Endometrium (tissue), 2 donors: Measurements from ENCODE around the gene DYNLRB1.

Experiments
- FAIRE-seq: peaks from 2 replicates; lab custom pipeline; 2012; peaks lifted over from hg19 to GRCh38; lab: Jason Lieb, UNC
- donor health status: control.
- donor health status: control.

Gene DYNLRB1

DNA sequence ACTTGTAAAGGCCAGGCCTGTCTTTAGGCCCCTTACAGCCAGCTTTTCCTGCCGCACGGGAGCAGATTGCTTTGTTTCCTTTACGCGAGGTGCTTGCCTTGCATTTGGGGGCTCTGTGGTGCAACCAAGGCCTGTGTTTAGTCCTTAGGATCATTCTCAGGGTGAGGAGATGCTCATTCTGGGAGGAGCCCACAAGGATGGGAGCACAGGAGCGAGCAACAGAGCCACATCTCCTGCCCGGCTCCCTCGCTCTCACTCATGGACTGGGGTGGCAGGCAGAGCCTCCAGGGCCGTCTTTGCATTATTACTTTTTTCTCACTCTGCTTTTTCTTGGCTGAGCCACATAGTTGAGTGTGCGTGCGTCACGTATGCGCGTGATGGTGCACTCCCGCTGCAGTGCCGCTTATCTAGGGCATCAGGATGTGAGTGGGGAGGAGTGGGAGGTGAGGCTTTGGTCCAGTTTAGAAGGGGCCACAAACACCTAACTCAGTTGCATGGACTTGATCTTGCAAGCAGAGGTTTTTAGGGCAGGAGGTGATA, 19.1 kb downstream of the DYNLRB1 start:
- FAIRE-seq, result no peak

DNA sequence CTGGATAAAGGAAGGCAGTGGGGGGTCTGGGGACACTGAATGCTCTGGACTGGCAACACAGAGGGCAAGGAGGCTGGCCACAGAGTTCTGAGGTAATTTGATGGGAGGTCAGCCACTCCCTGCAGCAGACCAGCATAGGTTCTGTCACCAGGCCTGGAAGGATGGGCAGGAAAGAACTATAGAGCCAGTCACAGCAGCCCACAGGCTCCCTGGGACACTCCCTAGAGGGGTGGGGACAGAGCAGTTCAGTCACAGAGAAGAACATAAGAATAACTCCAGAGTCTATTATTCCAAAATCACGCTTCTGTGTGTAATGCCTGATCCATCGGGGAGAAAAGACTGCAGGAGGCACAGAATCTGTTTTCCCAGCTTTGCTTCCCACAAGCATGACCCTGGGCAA, 19.6 kb downstream of the DYNLRB1 start:
- no peak for FAIRE-seq

DNA sequence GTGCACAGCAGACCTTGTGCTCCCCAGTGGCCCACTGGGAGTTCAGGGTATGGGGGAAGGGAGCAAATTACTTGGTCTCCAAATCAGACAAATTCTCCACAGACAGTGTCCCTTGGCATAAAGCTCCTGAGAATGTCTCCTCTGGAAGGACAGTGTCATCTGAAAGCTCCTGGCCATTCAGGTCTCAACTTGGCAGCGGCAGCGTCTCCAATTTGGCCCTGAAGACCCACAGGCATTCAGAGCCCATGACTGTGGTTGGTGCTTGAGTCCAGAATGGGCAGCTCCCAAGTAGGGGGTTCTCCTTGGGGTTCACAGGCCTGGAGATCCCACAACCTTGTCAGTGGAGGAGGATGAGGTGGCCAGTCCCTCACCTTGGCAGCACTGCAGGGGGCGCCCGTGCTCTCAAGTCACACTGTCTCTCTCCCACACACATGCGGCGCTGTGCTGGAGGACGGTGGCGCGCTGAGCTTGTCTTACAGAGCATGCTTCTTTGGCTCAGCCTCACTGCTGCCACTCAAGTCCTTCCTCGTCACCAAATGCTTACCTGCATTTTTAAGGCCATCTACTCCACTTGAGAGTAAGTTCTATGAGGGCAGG, 20.7 kb downstream of the DYNLRB1 start:
- FAIRE-seq, result no peak

DNA sequence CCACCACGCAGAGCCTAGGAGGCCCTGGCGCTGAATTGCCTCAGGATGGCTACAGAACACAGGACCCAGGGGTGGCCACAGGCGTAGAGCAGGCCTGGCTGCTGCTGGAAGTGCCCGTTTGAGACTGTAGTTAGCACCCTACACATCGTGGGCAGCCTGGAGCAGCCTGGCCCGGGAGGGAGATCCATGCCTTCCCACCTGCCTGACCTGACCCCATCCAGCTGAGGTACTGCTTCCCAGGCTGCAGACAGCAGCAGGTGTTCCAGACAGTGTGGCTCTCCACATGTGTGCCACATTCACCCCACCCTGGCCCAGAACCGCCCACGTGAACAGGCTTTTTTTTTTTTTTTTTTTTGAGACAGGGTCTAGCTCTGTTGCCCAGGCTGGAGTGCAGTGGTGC, 21.4 kb downstream of the DYNLRB1 start:
- no peak for FAIRE-seq

DNA sequence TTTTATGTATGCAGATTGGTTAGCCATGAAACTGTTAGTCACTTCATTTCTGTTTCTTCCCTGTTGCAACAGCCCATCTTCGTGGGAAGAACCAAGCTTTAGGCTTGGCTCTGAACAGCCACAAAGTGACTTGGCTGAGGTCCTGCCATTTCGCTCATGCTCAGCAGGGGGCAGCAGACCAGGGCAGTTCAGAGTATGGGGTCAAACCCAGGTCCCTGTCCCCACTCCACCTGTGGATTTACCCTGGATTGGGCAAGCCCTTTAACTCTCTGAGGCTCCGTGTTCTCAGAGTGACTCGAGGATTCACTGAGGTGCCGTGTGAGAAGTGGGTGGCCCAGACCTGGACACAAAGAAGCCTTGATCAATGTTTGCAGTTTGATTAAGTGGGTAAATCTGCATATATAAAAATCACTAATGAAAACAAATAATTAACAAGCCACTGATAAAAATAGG, 22.5 kb downstream of the DYNLRB1 start:
- no peak for FAIRE-seq

DNA sequence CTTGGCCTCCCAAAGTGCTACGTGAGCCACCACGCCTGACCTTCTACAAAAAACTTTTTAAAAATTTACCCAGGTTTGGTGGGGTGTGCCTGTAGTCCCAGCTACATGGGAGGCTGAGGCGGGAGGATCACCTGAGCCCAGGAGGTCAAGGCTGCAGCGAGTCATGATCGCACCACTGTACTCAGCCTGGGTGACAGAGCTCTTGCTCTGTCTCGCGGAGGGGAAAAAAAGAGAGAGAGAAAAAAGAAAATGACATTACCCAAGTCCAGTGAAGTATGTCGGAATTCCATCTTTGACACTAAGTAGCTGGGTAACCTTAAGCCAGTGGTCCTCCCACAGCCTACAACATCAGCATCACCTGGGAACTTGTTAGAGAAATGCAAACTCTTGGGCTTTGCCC, 23.5 kb downstream of the DYNLRB1 start:
- no peak for FAIRE-seq

DNA sequence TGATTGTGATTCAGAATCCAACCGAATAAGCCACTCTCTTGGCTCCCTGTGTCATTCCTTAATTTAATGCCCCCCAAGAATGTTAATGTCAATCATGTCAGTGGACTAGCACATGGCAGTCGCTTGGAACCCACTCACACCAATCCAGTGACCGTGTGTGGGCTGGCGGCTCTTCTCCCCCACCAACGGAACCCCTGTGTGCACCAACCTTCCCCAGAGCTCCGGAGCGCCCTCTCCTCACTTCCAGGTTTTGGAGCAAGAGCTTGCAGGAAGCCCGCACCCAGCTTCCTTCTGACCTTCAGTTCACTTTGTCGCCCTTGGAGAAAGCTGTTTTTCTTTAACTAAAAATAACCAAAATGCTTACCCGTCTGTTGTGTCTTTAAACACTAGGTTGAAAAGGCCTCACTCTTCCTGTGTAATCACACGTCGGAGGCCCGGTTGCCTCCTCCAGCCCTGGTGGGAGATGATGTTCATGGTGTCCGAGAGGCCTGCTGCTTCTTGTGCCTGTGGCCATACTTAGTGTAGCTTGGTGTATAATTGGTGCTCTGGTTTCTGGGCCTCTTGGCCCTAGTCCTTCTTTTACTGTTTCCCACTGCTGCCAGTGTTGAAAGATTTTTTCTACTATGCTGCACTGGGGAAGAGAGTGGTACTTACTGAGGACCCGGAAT, 24.5 kb downstream of the DYNLRB1 start:
- no peak for FAIRE-seq

DNA sequence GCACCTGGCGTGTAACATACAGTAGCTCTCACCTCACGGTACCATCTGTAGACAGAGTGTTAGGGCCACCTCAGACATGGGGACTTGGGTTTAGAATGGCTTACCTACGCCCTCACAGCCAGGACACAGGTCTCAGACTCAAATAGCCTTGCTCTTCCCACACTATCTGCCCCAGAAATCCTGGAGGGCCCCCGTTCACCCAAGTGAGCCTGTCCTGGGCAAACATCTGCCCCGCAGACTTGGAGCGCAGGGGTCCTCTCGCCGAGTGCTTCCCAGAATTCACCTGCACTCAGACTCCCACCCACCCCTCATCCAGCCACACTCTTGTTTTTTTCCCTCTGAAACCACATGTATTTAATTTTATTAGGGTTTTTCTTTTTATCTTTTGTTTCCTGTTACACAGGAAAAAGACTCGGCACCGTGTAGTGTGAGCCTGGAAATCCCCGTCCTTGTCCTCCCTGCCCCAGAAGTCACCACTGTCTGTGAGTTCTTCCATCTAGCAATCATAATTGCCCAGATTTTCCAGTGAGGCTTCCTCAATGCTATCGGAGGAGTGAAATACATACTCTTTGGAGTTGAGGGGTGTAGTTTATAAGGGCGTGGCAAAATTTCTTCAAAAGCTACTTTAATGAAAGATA, 25.2 kb downstream of the DYNLRB1 start:
- no peak for FAIRE-seq

DNA sequence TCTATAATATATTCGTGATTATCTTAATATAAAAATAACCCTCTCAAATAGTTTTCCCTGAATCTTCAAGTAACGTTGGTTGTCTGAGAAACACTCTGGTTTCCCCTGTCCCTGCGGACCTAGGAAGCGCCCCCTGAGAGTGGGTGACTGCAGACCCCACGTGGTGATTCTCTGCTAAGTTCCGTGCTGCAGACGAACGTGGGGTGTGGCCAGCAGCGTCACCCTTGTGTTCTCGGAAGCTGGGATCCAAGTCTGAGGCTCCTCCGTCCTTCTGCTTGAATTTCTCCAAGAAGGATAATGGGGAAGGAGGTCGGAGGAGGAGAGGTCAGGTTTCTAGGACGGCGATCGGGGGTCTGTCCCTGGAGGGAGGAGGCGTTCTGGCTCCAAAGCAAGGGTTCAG, 25.7 kb downstream of the DYNLRB1 start:
- FAIRE-seq, result no peak

DNA sequence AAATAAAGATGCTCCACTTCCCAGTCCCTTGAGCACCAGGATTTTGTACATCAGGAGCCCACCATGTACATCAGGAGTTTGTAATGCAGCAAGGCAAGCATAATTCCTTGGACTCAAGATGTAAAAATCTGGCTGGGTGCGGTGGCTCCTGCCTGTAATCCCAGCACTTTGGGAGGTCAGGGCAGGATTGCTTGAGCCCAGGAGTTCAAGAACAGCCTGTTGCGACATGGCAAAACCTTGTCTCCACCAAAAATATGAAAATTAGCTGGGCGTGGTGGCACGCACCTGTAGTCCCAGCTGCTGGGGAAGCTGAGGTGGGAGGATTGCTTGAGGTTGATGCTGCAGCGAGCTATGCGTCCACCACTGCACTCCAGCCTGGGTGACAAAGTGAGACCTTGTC, 26.2 kb downstream of the DYNLRB1 start:
- no peak for FAIRE-seq

DNA sequence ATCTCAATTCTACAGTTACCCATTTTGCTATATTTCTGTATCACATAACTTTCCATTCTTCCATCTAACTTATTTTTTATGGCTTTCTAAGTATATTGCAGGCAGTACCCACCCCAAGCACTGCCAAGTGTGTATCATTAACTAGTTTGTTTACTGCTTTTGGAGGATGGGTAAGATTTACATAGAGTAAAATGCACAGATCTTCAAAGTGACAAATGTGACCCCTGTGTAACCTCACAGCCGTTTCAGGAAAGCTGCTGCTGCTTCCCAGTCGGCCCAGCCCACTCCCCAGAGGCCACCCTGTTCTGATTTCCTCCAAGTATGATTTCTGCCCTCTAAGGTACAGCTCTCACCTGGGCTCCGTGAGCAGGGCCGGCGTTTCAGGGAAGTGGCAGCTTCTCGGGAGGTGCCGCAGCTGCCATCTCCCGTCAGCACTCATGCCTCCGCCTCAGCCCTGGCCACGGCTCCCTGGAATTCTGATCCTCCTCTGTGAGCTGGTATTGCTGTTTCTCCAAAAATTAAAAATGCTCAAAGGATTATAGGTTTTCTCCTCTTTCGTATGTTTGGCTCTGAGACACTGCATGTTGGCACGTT, 27.3 kb downstream of the DYNLRB1 start:
- no peak for FAIRE-seq

DNA sequence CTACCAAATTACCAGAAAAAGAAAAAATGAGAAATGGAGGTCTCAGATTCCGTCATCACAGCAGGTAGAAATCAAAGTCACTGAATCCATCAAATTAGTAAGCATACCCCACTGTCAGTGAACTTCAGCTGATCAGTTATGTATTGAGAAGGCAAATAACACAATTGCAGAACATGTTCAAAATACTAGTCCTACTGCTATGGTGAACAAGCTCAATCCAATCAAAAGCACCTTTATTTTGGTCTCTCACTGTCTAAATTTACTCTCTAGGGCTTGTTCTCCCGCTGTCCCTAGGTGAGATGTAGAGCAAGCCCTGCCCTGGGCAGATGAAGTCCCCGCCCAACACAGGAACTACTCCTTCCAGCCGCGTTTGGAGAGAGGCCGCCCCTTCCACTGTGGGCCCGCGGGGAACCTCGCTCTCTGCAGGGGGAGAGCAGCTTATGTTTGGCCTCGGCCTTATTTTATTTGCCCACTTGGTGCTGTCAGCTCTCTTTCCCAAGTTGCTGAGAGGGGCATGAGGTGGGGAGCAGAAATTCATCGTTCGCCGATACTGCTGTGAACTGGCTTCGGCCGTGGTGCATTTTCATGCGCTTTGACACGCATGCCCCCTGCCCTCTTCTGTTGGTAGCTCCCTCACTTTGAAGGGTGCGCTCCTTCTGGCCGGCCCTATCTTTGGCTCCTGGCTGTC, 28.0 kb downstream of the DYNLRB1 start:
- no peak for FAIRE-seq

DNA sequence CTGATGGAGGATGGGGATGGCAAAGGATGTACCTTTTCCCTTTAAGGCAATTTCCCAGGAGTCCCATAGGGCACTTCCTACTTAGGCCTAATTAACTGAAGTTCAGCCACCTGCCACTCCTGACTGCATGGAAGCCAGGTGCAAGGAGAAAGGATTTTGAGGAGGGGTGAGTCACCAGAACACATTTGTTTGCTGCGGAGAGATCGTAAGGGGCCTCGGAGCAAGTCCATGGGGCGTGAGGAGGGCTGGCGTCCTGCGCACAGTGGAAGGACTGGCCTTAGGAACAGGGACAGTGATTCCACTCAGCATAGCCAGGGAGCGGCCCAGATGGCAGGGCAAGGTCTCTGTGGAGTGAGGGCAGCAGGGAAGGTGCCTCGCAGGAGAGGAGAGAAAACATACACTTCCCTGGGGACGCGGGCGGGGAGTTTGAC, 30.5 kb downstream of the DYNLRB1 start:
- FAIRE-seq, result no peak

DNA sequence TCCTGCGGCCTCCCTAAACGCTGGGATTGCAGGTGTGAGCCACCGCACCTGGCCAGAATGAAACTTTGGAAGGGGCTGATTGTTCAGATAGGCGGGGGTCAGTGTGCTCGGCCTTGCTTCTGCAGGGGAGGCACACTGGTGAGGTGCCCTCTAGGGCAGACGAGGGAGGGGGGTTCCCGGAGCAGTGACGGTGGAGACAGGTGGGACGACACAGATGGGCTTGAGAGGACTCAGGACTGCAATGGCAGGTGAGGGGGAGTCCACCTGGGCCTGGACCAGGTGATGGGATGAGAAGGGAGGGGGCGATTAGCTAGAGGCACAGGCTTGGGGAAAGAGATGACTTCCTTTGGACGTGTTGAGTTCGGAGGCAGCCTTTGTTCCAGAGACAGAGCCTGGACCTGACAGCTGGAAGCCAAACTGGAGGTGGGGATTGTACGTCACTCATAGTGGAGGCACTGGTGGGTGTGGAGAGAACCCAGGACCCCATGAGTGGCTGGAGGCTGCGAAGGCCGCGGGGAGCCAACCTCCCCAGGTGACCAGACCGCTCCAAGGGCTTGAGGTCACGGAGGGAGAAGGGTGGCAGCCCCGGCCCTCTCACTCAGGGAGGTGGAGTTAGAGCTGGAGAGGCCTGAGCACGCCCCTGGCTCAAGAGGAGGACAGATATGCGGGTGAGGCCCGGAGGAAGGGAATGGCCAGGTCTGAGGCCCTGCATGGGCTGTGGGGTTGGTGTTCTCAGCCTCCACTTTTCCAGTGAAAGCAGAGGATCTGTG, 31.8 kb downstream of the DYNLRB1 start:
- no peak for FAIRE-seq

DNA sequence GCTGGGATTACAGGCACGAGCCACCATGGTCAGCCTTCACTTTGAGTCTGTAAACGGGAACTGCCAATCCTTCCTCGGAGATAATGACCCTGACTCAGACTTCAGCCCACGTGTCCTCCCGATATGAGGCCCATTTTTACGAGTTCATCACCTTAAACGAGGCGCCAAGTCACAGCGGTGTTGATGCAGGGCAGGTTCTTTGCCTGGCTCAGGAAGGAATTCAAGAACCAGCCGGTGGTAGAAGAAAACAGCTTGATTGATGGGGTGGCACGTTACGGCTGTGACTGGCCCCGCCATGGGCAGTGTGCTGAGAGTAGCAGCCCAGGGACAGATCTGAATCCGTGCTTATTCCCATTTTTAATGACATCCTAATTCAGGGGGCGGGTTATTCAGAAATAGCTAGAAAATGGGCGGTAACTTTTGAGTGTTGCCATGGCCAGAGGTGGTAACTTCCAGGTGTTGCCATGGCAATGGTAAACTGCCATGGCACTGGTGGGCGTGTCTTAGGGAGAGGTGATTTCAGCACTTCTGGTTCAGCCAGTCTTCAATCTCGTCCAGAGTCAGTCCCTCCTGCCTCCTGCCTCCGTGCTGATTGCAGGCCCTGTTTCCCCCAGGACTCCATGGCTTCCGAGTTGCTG, 33.2 kb downstream of the DYNLRB1 start:
- FAIRE-seq, result no peak

DNA sequence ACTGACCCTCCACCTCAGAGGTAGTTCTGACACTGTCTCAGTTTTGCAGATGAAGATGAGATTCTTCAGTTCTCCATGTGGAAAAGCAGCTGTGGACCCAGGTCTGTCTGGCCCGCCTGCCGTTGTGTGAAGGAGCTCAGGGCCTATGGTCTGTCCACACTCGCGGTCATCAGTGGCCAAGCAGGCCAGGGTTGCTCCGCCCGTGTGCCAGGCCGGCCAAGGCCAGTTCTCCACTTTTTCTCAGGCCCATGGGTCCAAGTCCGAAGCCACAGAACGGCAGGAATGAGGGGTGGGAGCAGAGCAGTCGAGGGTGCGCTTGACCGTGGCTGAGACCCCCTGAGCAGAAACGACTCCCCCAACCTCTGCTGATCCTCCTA, 33.7 kb downstream of the DYNLRB1 start:
- FAIRE-seq, result no peak

DNA sequence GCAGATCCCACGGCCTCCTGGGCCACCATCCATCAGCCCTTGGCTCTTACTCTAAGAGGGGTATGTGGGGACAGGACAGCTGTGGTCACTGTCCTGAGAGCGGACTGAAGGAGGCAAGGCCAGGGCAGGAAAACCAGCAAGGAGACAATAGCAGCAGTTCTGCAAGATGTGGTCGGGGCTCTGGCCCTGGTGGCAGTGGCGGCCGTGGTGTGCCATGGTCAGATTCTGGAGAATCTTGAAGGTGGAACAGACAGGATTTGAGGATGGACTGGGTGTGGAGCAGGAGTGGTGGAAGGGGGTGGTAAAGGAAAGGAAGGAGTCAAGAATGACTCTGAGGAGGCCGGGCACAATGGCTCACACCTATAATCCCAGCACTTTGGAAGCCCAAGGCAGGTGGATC, 36.3 kb downstream of the DYNLRB1 start:
- FAIRE-seq, result no peak

DNA sequence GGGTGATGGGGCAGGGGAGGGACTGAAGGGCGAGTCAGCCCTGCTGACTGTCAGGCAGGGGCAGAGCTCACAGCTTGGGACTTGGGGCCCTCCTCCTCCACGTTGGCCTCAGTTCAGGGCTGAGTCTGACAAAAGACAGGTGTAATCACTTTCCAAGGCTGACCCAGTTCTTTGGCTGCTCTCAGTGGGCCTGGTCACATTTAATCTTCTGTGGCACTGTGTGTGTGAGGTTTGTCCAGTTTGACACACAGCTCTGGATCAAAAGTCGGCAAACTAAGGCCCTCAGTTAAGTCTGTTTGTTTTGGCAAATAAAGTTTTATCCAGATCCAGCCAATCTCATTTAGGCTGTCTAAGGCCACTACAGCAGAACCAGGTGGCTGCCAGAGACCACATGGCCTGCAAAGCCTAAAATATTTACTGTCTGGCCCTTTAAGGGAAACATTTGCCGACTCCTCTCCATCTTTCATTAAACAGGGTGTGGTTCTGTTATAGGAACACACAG, 37.2 kb downstream of the DYNLRB1 start:
- FAIRE-seq, result no peak

DNA sequence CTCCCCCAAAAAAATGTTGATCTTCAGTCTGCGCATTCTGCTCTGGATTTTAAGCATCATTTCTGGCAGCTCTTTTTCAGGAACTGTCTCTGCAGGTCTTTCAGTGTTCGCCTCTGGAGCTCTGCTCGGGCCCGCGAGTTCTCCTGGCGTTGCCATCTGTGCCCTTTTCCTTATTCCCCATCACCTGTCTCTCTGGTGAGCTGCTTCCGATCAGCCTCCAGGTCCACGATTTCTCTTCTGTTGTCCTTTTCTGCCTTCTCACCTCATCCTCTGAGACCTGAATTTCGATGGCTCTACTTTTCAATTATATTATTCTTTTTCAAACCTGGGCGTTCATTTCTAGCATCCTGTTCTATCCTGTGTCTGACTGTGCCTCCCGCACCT, 41.7 kb downstream of the DYNLRB1 start:
- FAIRE-seq, result no peak

DNA sequence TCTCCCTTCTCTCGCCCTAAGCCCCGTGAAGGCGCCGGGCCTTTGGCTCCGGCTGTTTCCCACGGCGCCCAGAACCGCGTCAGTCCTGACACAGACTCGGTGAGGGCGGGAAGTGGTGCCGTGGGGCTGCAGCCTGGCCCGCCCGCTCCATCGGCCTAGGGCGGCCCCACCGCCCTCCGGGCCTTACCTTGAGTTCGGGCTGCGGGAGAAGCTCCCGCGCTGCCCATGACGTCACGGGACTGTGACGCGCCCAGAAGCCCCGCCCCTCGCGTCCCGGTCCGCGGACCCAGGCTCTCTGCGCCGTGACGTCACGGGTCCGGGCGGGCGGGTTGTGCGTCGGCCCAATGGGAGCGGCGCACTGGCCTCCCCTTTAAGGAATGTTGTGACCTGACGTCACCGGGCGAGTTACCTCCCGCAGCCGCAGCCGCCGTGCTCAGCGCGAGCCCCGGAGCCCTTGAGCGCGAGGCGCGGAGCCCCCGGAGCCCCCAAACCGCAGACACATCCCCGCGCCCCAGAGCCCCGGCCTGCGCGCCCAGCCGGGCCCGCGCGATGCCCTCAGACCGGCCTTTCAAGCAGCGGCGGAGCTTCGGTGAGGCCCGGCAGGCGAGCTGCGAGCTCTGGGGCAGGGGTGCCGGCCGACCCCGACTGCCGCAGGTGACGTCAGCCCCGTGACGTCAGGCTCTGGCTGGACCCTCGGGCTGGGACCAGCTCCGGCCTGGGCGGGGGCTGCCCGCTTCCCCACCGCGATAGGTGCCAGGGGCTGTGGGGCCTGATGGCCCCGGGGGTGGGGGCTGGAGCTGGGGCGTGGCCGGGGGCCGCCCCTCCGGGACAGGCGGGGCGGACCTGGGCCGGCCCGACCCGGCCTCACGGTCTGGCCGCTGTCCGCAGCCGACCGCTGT, 42.3 kb downstream of the DYNLRB1 start, which contains the start of gene MAP1LC3A:
Gene MAP1LC3A (plus strand): TSS at position 399 of the 899 bp plus-strand sequence. CDS start 151 bp downstream, at position 550.
- FAIRE-seq, result no peak
